GM12874 (cell line): ENCODE data around the gene ASIC2.

Source experiments
- CTCF ChIP-seq: IDR thresholded peaks from 2 replicates; pipeline ENCODE4 v1.5.1; 2011; ENCODE audit warnings: low read depth, mild to moderate bottlenecking, control low read depth, low read length, moderate library complexity; ENCODE audit not compliant: insufficient read depth

Gene ASIC2

GRCh38 chr17:33131620-33132019 is 161.5 kb downstream of the ASIC2 start:
- no peak for TF ChIP-seq CTCF

- no peak for TF ChIP-seq CTCF
Observed at GRCh38 chr17:33127706-33128105, 165.4 kb downstream of the ASIC2 start.

GRCh38 chr17:33126086-33126485 is 167.0 kb downstream of the ASIC2 start:
- no peak for TF ChIP-seq CTCF

GRCh38 chr17:33125552-33125950 is 167.5 kb downstream of the ASIC2 start:
- no peak for TF ChIP-seq CTCF

- TF ChIP-seq CTCF, result no peak
Observed at GRCh38 chr17:33124871-33125551, 168.1 kb downstream of the ASIC2 start.

- no peak for TF ChIP-seq CTCF
Observed at GRCh38 chr17:33124185-33124584, 168.9 kb downstream of the ASIC2 start.

GRCh38 chr17:33121756-33122155 is 171.3 kb downstream of the ASIC2 start:
- TF ChIP-seq CTCF, result no peak
